ENCODE measurements around the gene FXYD5. TPM values are rescaled to one million over a fixed set of nuclear protein-coding genes. Genes with fewer than 3 reads are reported as not detected.

FXYD5 gene
- total RNA-seq, 1 experiment from 2014 or later = 100 TPM

DNA sequence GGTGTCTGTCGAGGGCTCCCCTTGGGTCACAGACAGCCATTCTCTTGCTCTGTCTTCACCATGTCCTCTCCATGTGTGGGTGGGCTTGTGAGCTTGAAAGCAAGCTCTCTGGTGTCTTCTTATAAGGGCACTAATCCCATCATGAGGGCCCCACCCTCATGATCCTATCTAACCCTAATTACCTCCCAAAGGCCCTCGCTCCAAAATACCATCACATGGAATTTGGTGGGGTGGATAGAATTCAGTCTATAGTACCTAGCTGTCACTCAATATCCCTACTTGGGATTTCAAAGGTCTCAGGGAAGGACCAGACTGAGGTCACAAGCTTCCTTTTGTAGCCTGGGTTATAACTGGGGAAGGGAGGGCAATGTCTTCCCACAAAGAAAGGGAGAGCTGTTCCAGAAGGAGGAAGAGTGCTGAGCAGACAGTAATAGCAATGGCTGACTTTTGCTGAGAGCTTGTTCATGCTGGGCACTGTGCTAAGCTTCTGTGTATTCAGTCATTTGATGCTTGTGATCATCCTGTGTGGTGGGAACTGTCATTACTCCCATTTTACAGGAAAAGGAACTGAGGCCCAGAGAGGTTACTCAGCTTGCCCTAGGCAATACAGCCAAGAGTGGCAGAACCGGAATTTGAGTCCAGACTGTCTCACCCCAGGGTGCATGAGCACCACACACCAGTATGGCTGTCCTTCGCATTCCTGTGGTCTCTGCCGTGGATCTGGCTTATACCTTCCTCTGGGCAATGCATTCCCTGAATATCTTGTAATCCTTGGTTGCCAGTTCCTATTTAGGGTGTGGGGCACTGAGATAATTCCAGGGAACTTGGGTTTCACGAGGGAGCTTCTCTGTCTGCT lies 8.2 kb downstream of the FXYD5 start:
- Mint-ChIP-seq H3K9me3 (peaks cover 12 to 26% of the 10 kb centered on the region in 2 experiments), H3K27ac (no peak overlapping the region), H3K36me3 (ENCODE audit: insufficient read depth in 1 of 3, low read depth in 3 of 3) (peaks cover 81 to 95% (median 89%) of the 10 kb centered on the region in 3 experiments), H3K27me3 (ENCODE audit: low read depth) (no peaks in the 10 kb centered on the region), H3K4me1 (no peaks in the 10 kb centered on the region), H3K4me3 (no peak overlapping the region)
- Histone ChIP-seq H3K27ac (ENCODE audit: insufficient read length, low read depth, low read length) (no peak overlapping the region), H2AK5ac (ENCODE audit: insufficient read length, low read length) (no peak overlapping the region), H4K91ac (ENCODE audit: insufficient read length, low read depth, low read length) (no peak overlapping the region), H3K79me1 (ENCODE audit: insufficient read depth, low read depth, low read length, poor library complexity, severe bottlenecking) (no peaks in the 10 kb centered on the region), H4K8ac (replicated peaks; ENCODE audit: insufficient read length, low read depth, low read length) (no peak overlapping the region), H2BK20ac (ENCODE audit: low read depth, low read length, poor library complexity, severe bottlenecking) (no peak overlapping the region), H3T11ph (ENCODE audit: low read length) (no peak overlapping the region), H3K23me2 (ENCODE audit: insufficient read length, low read depth, low read length, poor library complexity, severe bottlenecking) (no peaks in the 10 kb centered on the region), H2BK5ac (ENCODE audit: insufficient read length, low read length) (peak overlapping the region; percentile 82), H2AFZ (ENCODE audit: low read length) (no peak overlapping the region), H2BK12ac (ENCODE audit: insufficient read length, low read depth, low read length) (no peak overlapping the region), H3K56ac (ENCODE audit: insufficient read length, low read depth, low read length) (no peak overlapping the region), H3K27me3 (ENCODE audit: insufficient read depth, low read length) (no peaks in the 10 kb centered on the region), H4K5ac (ENCODE audit: insufficient read length, low read depth, low read length) (no peak overlapping the region), H3K4me1 (ENCODE audit: insufficient read depth, low read length) (no peaks in the 10 kb centered on the region), H3K14ac (ENCODE audit: insufficient read depth, low read length) (no peak overlapping the region), H3K79me2 (ENCODE audit: insufficient read depth, low read length) (no peaks in the 10 kb centered on the region), H2BK15ac (ENCODE audit: low read depth, low read length) (no peak overlapping the region), H3K18ac (ENCODE audit: insufficient read length, low read depth, low read length) (no peak overlapping the region), H3K4me2 (ENCODE audit: insufficient read depth, insufficient read length, low read length) (no peak overlapping the region), H3K9ac (ENCODE audit: extremely low read depth, insufficient read length, low read length) (no peak overlapping the region), H4K20me1 (ENCODE audit: control insufficient read depth, insufficient read depth, insufficient read length) (peaks cover 3% of the 10 kb centered on the region), H3K9me3 (ENCODE audit: control insufficient read depth, low read depth, low read length) (peaks cover 7% of the 10 kb centered on the region), H3K23ac (ENCODE audit: insufficient read length, low read depth, low read length) (no peak overlapping the region), H3K4ac (ENCODE audit: low read depth, low read length) (no peak overlapping the region), H2BK120ac (ENCODE audit: low read depth, low read length, poor library complexity, severe bottlenecking) (no peak overlapping the region)
- no CpG with 5 or more reads among the region's 6 CpGs for WGBS (ENCODE audit: extremely low coverage, insufficient read length, low lambda C conversion rate)
- DNase-seq = no peak
- TF ChIP-seq, protein P1, sequence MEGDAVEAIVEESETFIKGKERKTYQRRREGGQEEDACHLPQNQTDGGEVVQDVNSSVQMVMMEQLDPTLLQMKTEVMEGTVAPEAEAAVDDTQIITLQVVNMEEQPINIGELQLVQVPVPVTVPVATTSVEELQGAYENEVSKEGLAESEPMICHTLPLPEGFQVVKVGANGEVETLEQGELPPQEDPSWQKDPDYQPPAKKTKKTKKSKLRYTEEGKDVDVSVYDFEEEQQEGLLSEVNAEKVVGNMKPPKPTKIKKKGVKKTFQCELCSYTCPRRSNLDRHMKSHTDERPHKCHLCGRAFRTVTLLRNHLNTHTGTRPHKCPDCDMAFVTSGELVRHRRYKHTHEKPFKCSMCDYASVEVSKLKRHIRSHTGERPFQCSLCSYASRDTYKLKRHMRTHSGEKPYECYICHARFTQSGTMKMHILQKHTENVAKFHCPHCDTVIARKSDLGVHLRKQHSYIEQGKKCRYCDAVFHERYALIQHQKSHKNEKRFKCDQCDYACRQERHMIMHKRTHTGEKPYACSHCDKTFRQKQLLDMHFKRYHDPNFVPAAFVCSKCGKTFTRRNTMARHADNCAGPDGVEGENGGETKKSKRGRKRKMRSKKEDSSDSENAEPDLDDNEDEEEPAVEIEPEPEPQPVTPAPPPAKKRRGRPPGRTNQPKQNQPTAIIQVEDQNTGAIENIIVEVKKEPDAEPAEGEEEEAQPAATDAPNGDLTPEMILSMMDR (conservative IDR thresholded peaks at IDR 0.05) = no peak
